ENCODE results near the gene KRT17.

DNA sequence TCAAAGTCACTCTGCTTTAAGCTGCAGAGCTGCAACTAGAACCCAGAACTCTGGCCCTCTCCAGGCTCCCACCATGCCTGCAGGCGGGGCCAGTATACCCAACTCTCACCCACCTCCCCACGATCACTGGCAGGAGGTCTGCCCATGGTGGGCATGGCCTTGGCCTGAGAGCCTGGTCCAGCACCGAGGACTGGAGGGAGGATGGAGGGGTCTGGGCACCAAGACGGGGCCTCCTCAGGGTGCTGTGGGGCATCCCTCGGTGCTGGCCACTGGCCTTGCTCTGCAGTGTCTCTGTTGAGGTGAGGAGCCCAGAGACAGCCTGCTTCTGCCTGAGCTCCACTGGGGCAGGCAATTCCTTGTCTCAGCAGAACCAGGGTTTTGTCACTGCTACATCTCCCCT lies 10.3 kb downstream of the KRT17 start:
- TF ChIP-seq POLR2A (IDR thresholded peaks at IDR 0.05; ENCODE audit: low read length) (no peak), GATA1 (IDR thresholded peaks at IDR 0.05; ENCODE audit: low read depth, low read length) (no peak)

Data from erythroblast (primary cell).